Mesenchymal stem cell (in vitro differentiated cells and primary cell): ENCODE measurements around the gene DPYSL4.

Experiments used
- DNase-seq: peaks from one replicate; pipeline ENCODE4 v3.0.0-alpha.2; 2013
- H2AFZ ChIP-seq: one replicate; pipeline ENCODE4 v1.6.1; 2013; ENCODE audit warnings: low read depth, mild to moderate bottlenecking, control low read depth, inconsistent platforms, low read length, moderate library complexity
- H2AK5ac ChIP-seq: 2 replicates; pipeline ENCODE4 v1.6.1; 2013; ENCODE audit warnings: low read length, moderate library complexity, mild to moderate bottlenecking, inconsistent platforms; ENCODE audit not compliant: severe bottlenecking
- H2BK120ac ChIP-seq: one replicate; pipeline ENCODE4 v1.6.1; 2013; ENCODE audit warnings: low read depth, mild to moderate bottlenecking, inconsistent platforms, low read length, moderate library complexity
- H2BK12ac ChIP-seq, 2 experiments: one replicate each; pipeline ENCODE4 v1.6.1; 2013; ENCODE audit warnings: inconsistent platforms in 2 of 2, low read length in 2 of 2, mild to moderate bottlenecking in 2 of 2, moderate library complexity in 2 of 2, control low read depth in 1 of 2
- H2BK15ac ChIP-seq: one replicate; pipeline ENCODE4 v1.6.1; 2013; ENCODE audit warnings: mild to moderate bottlenecking, low read depth, inconsistent platforms; ENCODE audit not compliant: poor library complexity, severe bottlenecking
- H2BK5ac ChIP-seq: 2 replicates; pipeline ENCODE4 v1.6.1; 2013; ENCODE audit warnings: low read depth, mild to moderate bottlenecking, low read length, control low read depth, inconsistent platforms; ENCODE audit not compliant: poor library complexity, severe bottlenecking
- H3K14ac ChIP-seq, 2 experiments: one replicate each; pipeline ENCODE4 v1.6.1; 2013; ENCODE audit warnings: inconsistent platforms in 2 of 2, low read length in 2 of 2, control low read depth in 1 of 2, mild to moderate bottlenecking in 1 of 2, moderate library complexity in 1 of 2
- H3K18ac ChIP-seq, 2 experiments: one replicate each; pipeline ENCODE4 v1.6.1; 2013; ENCODE audit warnings: inconsistent platforms in 2 of 2, low read length in 2 of 2, control low read depth in 1 of 2, low read depth in 1 of 2, mild to moderate bottlenecking in 1 of 2
- H3K23ac ChIP-seq, 2 experiments: one replicate each; pipeline ENCODE4 v1.6.1; 2013; ENCODE audit warnings: inconsistent platforms in 2 of 2, low read length in 2 of 2, mild to moderate bottlenecking in 2 of 2, moderate library complexity in 2 of 2, control low read depth in 1 of 2
- H3K27ac ChIP-seq: 2 replicates; pipeline ENCODE4 v1.5.1; 2013; ENCODE audit warnings: mild to moderate bottlenecking, moderate library complexity, low read length, control low read depth, inconsistent platforms; ENCODE audit not compliant: poor library complexity, severe bottlenecking
- H3K27me3 ChIP-seq, 2 experiments: 2 replicates each; pipeline versions ENCODE4 v1.6.1 to v1.7.0; 2013; ENCODE audit warnings: low read length in 2 of 2, mild to moderate bottlenecking in 2 of 2, moderate library complexity in 2 of 2, control low read depth in 1 of 2, inconsistent platforms in 1 of 2; ENCODE audit not compliant: control insufficient read depth in 1 of 2, insufficient read depth in 1 of 2
- H3K36me3 ChIP-seq, 2 experiments: 2 replicates each; pipeline versions ENCODE4 v1.6.1 to v1.7.0; 2013; ENCODE audit warnings: low read length in 2 of 2, control low read depth in 1 of 2, inconsistent platforms in 1 of 2, low read depth in 1 of 2, mild to moderate bottlenecking in 1 of 2; ENCODE audit not compliant: insufficient read depth in 2 of 2, control insufficient read depth in 1 of 2
- H3K4ac ChIP-seq, 2 experiments: one replicate each; pipeline ENCODE4 v1.6.1; 2013; ENCODE audit warnings: inconsistent platforms in 2 of 2, low read length in 2 of 2, mild to moderate bottlenecking in 2 of 2, moderate library complexity in 2 of 2, control low read depth in 1 of 2, low read depth in 1 of 2
- H3K4me1 ChIP-seq: 2 replicates; pipeline ENCODE4 v1.6.1; 2013; ENCODE audit warnings: low read depth, low read length, control low read depth; ENCODE audit not compliant: control insufficient read depth, insufficient read depth
- H3K4me2 ChIP-seq: 2 replicates; pipeline ENCODE4 v1.6.1; 2013; ENCODE audit warnings: low read length, mild to moderate bottlenecking, inconsistent platforms; ENCODE audit not compliant: poor library complexity, severe bottlenecking
- H3K4me3 ChIP-seq, 2 experiments: 2 replicates each; pipeline versions ENCODE4 v1.5.1 to v1.7.0; 2013; ENCODE audit warnings: low read length in 2 of 2, mild to moderate bottlenecking in 2 of 2, control low read depth in 1 of 2, low read depth in 1 of 2; ENCODE audit not compliant: insufficient read depth in 1 of 2
- H3K79me1 ChIP-seq: replicated peaks from 2 replicates; pipeline ENCODE4 v1.6.1; 2013; ENCODE audit warnings: mild to moderate bottlenecking, control low read depth, low read length, inconsistent platforms; ENCODE audit not compliant: poor library complexity, severe bottlenecking
- H3K9ac ChIP-seq: 2 replicates; pipeline ENCODE4 v1.7.0; 2013; ENCODE audit warnings: mild to moderate bottlenecking, low read length, moderate library complexity
- H3K9me3 ChIP-seq: 2 replicates; pipeline ENCODE4 v1.7.0; 2013; ENCODE audit warnings: mild to moderate bottlenecking, low read length; ENCODE audit not compliant: control insufficient read depth
- H4K8ac ChIP-seq: one replicate; pipeline ENCODE4 v1.6.1; 2013; ENCODE audit warnings: inconsistent platforms, mild to moderate bottlenecking, low read length, moderate library complexity
- H4K91ac ChIP-seq: one replicate; pipeline ENCODE4 v1.6.1; 2013; ENCODE audit warnings: mild to moderate bottlenecking, low read length, inconsistent platforms
- WGBS: methylation state at CpG from one replicate; pipeline ENCODE4 v1.1.7; 2013; ENCODE audit warnings: mixed read lengths; 5-methylcytosine and 5-hydroxymethylcytosine counted together

DPYSL4 gene

DNA sequence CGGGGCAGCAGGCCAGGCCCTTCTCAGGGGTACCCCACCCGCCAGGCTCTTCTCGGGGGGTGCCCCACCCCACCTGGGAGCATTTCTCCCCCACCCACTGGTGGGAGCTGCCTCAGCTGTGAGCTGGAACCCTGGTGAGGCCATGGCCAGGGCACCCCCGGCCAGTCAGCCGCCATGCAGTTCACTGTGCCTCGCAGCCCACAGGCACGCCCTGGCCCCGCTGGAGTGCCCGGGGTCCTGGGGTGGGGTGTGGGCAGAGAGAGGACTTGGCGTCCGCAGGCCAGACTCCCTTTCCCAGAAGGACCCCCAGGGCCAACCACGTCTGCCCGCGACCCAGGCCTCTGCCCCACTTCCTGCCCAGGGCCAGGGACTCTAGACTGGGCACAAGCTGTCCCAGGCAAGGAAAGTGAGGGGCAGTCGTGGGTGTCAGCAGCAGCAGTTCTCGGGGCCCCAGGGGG, 13.1 kb downstream of the DPYSL4 start:
- Histone ChIP-seq H3K4ac (no peak overlapping the region), H2BK5ac (no peak overlapping the region), H2BK15ac (no peak overlapping the region), H2BK12ac (no peak overlapping the region), H4K91ac (no peak overlapping the region), H3K27ac (no peak overlapping the region), H3K36me3 (peaks cover 0 to 13% of the 10 kb centered on the region in 2 experiments), H4K8ac (no peak overlapping the region), H3K4me1 (no peaks in the 10 kb centered on the region), H3K14ac (no peak overlapping the region), H3K9me3 (no peaks in the 10 kb centered on the region), H3K79me1 (no peaks in the 10 kb centered on the region), H3K9ac (no peak overlapping the region), H3K23ac (no peak overlapping the region), H3K4me3 (no peak overlapping the region), H2AFZ (no peak overlapping the region), H2BK120ac (no peak overlapping the region), H3K4me2 (no peak overlapping the region), H2AK5ac (no peak overlapping the region), H3K27me3 (peaks cover 0 to 4% of the 10 kb centered on the region in 2 experiments), H3K18ac (no peak overlapping the region)
- WGBS = 85% methylated on average over 15 of the region's 16 CpGs
- DNase-seq = no peak

DNA sequence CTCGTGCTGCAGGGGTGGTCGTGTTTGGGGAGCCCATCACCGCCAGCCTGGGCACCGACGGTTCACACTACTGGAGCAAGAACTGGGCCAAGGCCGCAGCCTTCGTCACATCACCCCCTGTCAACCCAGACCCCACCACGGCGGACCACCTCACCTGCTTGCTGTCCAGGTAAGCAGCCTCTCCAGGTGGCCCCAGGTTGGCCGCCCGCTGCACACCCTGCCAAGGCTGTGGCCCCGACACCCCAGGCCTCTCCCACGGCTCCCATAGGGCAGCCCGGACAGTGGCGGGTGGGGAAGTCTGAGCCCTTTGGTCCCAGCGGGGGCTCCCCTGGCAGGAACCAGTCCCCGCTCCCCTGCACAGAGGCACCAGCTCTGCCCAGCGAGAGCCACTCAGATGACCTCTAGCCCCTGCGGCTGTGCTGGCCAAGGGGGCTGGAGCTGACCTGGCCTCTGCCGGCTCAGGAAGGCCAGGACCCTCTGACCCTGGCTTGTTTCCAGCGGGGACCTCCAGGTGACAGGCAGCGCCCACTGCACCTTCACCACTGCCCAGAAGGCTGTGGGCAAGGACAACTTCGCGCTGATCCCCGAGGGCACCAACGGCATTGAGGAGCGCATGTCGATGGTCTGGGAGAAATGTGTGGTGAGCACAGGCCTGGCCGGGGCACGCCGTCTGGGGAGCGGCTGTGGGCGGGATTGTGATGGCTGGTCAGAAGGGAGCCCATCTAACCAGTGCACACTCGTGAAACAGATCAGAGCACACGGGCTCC, 13.8 kb downstream of the DPYSL4 start:
- no peak overlapping the region for H2AFZ ChIP-seq
- no peaks in the 10 kb centered on the region for H3K79me1 ChIP-seq
- no peak overlapping the region for H3K4me3 ChIP-seq
- peak overlapping the region in 1 of 2 experiments; percentile 10 for H3K23ac ChIP-seq
- 93% methylated on average over 35 of the region's 35 CpGs for WGBS
- H3K4me1 ChIP-seq = no peaks in the 10 kb centered on the region
- H4K8ac ChIP-seq = no peak overlapping the region
- H4K91ac ChIP-seq = no peak overlapping the region
- no peak overlapping the region for H2BK12ac ChIP-seq
- H3K36me3 ChIP-seq = peaks cover 0 to 19% of the 10 kb centered on the region in 2 experiments
- H3K14ac ChIP-seq = no peak overlapping the region
- no peak overlapping the region for H3K4me2 ChIP-seq
- no peak overlapping the region for H2AK5ac ChIP-seq
- H3K18ac ChIP-seq = no peak overlapping the region
- no peak overlapping the region for H2BK15ac ChIP-seq
- H3K4ac ChIP-seq = no peak overlapping the region
- H3K9me3 ChIP-seq = no peaks in the 10 kb centered on the region
- peaks cover 0 to 4% of the 10 kb centered on the region in 2 experiments for H3K27me3 ChIP-seq
- DNase-seq = no peak
- H2BK5ac ChIP-seq = no peak overlapping the region
- H3K9ac ChIP-seq = no peak overlapping the region
- H2BK120ac ChIP-seq = no peak overlapping the region
- H3K27ac ChIP-seq = no peak overlapping the region

DNA sequence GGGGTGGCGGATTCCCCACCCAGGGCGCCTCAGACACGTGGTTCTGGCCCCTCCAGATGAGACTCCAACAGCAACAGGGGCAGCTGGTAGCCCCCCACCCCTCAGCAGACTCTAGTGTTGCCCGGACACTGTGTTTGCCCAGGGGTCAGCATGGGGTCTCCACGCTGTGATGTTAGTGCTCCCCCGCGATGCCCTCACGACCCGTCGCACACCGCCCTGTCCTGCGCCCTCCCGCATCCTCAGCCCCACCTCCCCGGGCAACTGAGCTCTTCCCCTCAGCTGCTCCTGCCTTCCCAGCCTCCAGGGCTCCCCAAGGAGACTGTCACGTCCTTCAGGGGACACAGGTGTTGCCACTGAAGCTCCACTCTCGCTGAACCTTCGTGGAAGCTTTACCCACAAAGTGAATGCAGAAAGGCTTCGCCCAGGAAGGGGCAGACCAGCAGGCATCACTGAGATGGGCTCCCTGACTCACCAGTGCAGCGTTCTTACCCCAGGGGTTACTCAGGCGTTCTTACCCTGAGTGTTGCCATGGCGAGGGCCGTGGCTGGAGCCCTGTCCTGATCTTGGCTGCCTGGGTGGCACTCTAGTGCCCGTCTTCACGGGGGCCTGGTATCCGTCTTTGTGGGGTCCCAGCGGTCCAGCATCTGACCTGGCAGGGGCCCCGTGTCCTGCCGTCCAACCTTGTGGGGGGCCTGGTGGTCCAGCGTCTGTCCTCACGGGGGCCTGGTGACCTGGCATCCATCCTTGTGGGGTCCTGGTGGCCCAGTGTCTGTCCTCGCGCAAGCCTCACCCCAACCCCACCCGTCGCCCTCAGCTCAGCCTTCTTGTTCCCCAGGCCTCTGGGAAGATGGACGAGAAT, 14.6 kb downstream of the DPYSL4 start:
- no peak overlapping the region for H3K9ac ChIP-seq
- no peak for DNase-seq
- no peak overlapping the region for H3K4ac ChIP-seq
- no peaks in the 10 kb centered on the region for H3K9me3 ChIP-seq
- no peak overlapping the region for H2BK12ac ChIP-seq
- H3K27ac ChIP-seq = no peak overlapping the region
- H2BK5ac ChIP-seq = no peak overlapping the region
- no peak overlapping the region for H3K18ac ChIP-seq
- no peak overlapping the region for H3K23ac ChIP-seq
- peaks cover 0 to 22% of the 10 kb centered on the region in 2 experiments for H3K36me3 ChIP-seq
- H4K8ac ChIP-seq = no peak overlapping the region
- H3K27me3 ChIP-seq = peaks cover 0 to 4% of the 10 kb centered on the region in 2 experiments
- H3K79me1 ChIP-seq = no peaks in the 10 kb centered on the region
- no peak overlapping the region for H3K14ac ChIP-seq
- no peak overlapping the region for H3K4me3 ChIP-seq
- no peak overlapping the region for H2BK15ac ChIP-seq
- 94% methylated on average over 35 of the region's 35 CpGs for WGBS
- H2AFZ ChIP-seq = no peak overlapping the region
- no peak overlapping the region for H3K4me2 ChIP-seq
- H2BK120ac ChIP-seq = no peak overlapping the region
- H2AK5ac ChIP-seq = no peak overlapping the region
- H3K4me1 ChIP-seq = no peaks in the 10 kb centered on the region
- no peak overlapping the region for H4K91ac ChIP-seq
